Fibroblast of lung (primary cell): ENCODE measurements around the gene C17orf67. TPM values are rescaled to one million over a fixed set of nuclear protein-coding genes. Genes with fewer than 3 reads are reported as not detected.

Experiments
- DNase-seq, 2 donors: peaks; one replicate each; pipeline versions ENCODE4 v3.0.0 to v3.0.0-alpha.2; 2010; ENCODE audit warnings: low read depth in 2 of 2
- H2AFZ ChIP-seq: 2 replicates; pipeline ENCODE4 v1.5.1; 2012; ENCODE audit warnings: low read length, control low read depth, inconsistent platforms
- H3K27ac ChIP-seq: 2 replicates; pipeline ENCODE4 v1.5.1; 2011; ENCODE audit warnings: low read length, control low read depth; ENCODE audit not compliant: insufficient read depth
- H3K27me3 ChIP-seq: 2 replicates; pipeline ENCODE4 v1.5.1; 2011; ENCODE audit warnings: mild to moderate bottlenecking, low read length; ENCODE audit not compliant: control insufficient read depth, insufficient read depth
- H3K36me3 ChIP-seq: 2 replicates; pipeline ENCODE4 v1.5.1; 2011; ENCODE audit warnings: low read length; ENCODE audit not compliant: control insufficient read depth, insufficient read depth
- H3K4me1 ChIP-seq: 2 replicates; pipeline ENCODE4 v1.5.1; 2011; ENCODE audit warnings: low read length; ENCODE audit not compliant: control insufficient read depth, insufficient read depth; ENCODE audit errors: extremely low read depth
- H3K4me2 ChIP-seq: 2 replicates; pipeline ENCODE4 v1.5.1; 2011; ENCODE audit warnings: low read length, control low read depth; ENCODE audit not compliant: insufficient read depth; ENCODE audit errors: extremely low read depth
- H3K4me3 ChIP-seq, 4 experiments: fragments of 200-600 bp in 1 of 4; sonication (generic) in 1 of 4; replicated peaks in 1 of 4; 2 replicates each; pipeline ENCODE4 v1.5.1; 2011 to 2016; ENCODE audit warnings: low read length in 4 of 4, low read depth in 3 of 4, mild to moderate bottlenecking in 3 of 4, control low read depth in 2 of 4, inconsistent platforms in 1 of 4, mixed read lengths in 1 of 4; ENCODE audit not compliant: insufficient read depth in 1 of 4; ENCODE audit errors: control extremely low read depth in 1 of 4
- H3K79me2 ChIP-seq: 2 replicates; pipeline ENCODE4 v1.5.1; 2012; ENCODE audit warnings: mild to moderate bottlenecking, low read length, inconsistent platforms; ENCODE audit not compliant: control insufficient read depth, insufficient read depth
- H3K9ac ChIP-seq: 2 replicates; pipeline ENCODE4 v1.5.1; 2011; ENCODE audit warnings: mild to moderate bottlenecking, low read length, control low read depth; ENCODE audit not compliant: insufficient read depth
- H3K9me3 ChIP-seq: 2 replicates; pipeline ENCODE4 v1.5.1; 2012; ENCODE audit warnings: low read depth, low read length; ENCODE audit not compliant: control insufficient read depth, insufficient read depth
- H4K20me1 ChIP-seq: 2 replicates; pipeline ENCODE4 v1.5.1; 2011; ENCODE audit warnings: low read length; ENCODE audit not compliant: control insufficient read depth, insufficient read depth; ENCODE audit errors: extremely low read depth
- EZH2 ChIP-seq: IDR thresholded peaks from 2 replicates; pipeline ENCODE4 v1.5.1; 2012; ENCODE audit warnings: low read length, control low read depth, mild to moderate bottlenecking; ENCODE audit errors: missing control alignments
- polyA plus RNA-seq, 2 donors: library from polyadenylated mRNA; depleted of rRNA in 1 of 2; stranded (reverse) in 1 of 2; unstranded in 1 of 2; fragments of >200 nt; gene quantifications; 2 replicates each; pipeline ENCODE4 v1.2.1, GENCODE V29; 2011 to 2012; ENCODE audit warnings: missing spikeins in 1 of 2
- total RNA-seq: library from RNA; depleted of rRNA; stranded (reverse); fragments of >200 nt; gene quantifications from 2 replicates; pipeline ENCODE4 v1.2.1, GENCODE V29; 2014
- TF ChIP-seq, protein P1 (sequence below), 2 donors: IDR thresholded peaks in 1 of 2; conservative IDR thresholded peaks in 1 of 2; 1 replicate in 1 of 2; 2 replicates in 1 of 2; pipeline ENCODE4 v1.5.1; 2011 to 2012; ENCODE audit warnings: low read length in 2 of 2, control low read depth in 1 of 2, inconsistent platforms in 1 of 2, low read depth in 1 of 2, mild to moderate bottlenecking in 1 of 2

Gene C17orf67
- total and polyA plus RNA-seq, 2 donors (not counting 1 experiment from before 2014, with no cell fraction given), result 0.45 to 1.7 TPM

DNA sequence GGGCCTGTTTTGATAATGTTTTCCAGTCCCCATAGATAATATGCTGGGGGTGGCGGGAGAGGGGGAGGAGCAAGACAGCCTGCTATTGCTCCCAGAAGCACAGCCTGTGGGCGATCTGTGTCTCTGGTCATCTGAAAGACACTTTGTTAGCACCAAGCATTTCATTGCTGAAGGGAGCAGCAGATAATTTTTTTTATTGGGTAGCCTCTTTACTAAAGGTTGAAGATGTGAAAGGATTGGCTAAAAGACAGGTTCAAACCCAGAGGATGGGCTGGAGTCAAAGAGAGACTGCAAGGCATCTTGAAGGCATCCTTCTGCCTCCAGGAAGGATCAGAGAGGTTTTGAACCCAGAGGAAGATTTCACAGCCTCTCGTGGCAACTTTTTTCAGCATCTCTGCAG lies 60.6 kb downstream of the C17orf67 start:
- Histone ChIP-seq H3K9me3 (no peaks in the 10 kb centered on the region), H3K9ac (no peak overlapping the region), H3K27ac (no peak overlapping the region), H3K79me2 (no peaks in the 10 kb centered on the region), H3K4me1 (peaks cover 6% of the 10 kb centered on the region), H3K27me3 (no peaks in the 10 kb centered on the region), H3K4me2 (no peak overlapping the region), H4K20me1 (no peaks in the 10 kb centered on the region), H3K4me3 (no peak overlapping the region), H3K36me3 (no peaks in the 10 kb centered on the region), H2AFZ (no peak overlapping the region)
- TF ChIP-seq, protein P1, sequence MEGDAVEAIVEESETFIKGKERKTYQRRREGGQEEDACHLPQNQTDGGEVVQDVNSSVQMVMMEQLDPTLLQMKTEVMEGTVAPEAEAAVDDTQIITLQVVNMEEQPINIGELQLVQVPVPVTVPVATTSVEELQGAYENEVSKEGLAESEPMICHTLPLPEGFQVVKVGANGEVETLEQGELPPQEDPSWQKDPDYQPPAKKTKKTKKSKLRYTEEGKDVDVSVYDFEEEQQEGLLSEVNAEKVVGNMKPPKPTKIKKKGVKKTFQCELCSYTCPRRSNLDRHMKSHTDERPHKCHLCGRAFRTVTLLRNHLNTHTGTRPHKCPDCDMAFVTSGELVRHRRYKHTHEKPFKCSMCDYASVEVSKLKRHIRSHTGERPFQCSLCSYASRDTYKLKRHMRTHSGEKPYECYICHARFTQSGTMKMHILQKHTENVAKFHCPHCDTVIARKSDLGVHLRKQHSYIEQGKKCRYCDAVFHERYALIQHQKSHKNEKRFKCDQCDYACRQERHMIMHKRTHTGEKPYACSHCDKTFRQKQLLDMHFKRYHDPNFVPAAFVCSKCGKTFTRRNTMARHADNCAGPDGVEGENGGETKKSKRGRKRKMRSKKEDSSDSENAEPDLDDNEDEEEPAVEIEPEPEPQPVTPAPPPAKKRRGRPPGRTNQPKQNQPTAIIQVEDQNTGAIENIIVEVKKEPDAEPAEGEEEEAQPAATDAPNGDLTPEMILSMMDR (conservative IDR thresholded peaks at IDR 0.05 in 1 of 2, IDR thresholded peaks at IDR 0.05 in 1 of 2; ENCODE audit: low read depth in 1 of 2, low read length in 2 of 2), result no peak
- TF ChIP-seq EZH2, result no peak
- DNase-seq, result no peak

DNA sequence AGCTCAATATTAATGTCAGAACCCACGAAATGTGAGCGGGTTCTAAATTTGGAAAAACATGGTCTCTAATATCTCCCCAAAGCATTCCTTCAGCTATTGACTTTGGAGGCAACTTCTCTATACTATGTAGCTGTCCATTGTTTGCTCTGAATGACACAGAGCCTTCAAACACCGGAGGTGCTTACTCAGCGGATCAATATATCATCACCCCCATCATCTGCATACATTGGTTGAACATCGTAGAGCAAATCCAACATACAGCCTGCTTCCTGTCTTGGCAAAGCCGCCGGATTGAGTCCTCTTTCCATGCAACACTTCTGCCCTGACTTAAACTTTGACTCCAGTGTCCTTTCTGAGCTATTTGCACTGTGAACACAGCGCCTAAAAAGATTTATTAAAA lies 61.3 kb downstream of the C17orf67 start:
- Histone ChIP-seq H3K79me2 (no peaks in the 10 kb centered on the region), H3K27ac (no peak overlapping the region), H3K9me3 (no peaks in the 10 kb centered on the region), H2AFZ (no peak overlapping the region), H3K27me3 (no peaks in the 10 kb centered on the region), H3K4me2 (no peak overlapping the region), H3K4me3 (no peak overlapping the region), H3K36me3 (no peaks in the 10 kb centered on the region), H4K20me1 (no peaks in the 10 kb centered on the region), H3K4me1 (peaks cover under 1% of the 10 kb centered on the region), H3K9ac (no peak overlapping the region)
- no peak for DNase-seq
- TF ChIP-seq, protein P1 (conservative IDR thresholded peaks at IDR 0.05 in 1 of 2, IDR thresholded peaks at IDR 0.05 in 1 of 2; ENCODE audit: low read depth in 1 of 2, low read length in 2 of 2), result no peak
- TF ChIP-seq EZH2, result no peak

DNA sequence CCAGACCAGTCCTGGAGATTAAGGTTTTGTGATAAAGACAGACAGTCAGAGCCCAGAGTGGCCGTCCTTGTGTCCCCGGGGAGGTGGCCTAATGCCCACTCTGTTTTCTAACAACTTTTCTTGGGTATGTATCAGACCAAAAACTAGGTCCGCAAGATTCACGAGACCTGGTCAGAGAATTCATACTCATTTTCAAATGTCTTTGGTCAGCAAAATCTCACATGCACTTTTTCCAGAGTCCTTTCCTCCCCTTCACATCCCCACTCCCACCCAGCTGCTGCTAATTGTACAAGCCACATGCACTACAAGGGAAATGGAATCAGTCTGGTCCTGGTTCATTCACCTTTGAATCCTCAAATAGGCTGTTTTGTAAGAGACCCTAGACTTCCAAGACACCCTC lies 61.7 kb downstream of the C17orf67 start:
- Histone ChIP-seq H3K27ac (no peak overlapping the region), H3K27me3 (no peaks in the 10 kb centered on the region), H2AFZ (no peak overlapping the region), H3K9me3 (no peaks in the 10 kb centered on the region), H3K4me1 (no peaks in the 10 kb centered on the region), H4K20me1 (no peaks in the 10 kb centered on the region), H3K36me3 (no peaks in the 10 kb centered on the region), H3K4me2 (no peak overlapping the region), H3K4me3 (no peak overlapping the region), H3K9ac (no peak overlapping the region), H3K79me2 (no peaks in the 10 kb centered on the region)
- DNase-seq, result no peak
- TF ChIP-seq, protein P1 (conservative IDR thresholded peaks at IDR 0.05 in 1 of 2, IDR thresholded peaks at IDR 0.05 in 1 of 2; ENCODE audit: low read depth in 1 of 2, low read length in 2 of 2), result no peak
- TF ChIP-seq EZH2, result no peak
